Astrocyte (in vitro differentiated cells and primary cell): ENCODE data around the gene PLEKHG1. TPM values are rescaled to one million over a fixed set of nuclear protein-coding genes. Genes with fewer than 3 reads are reported as not detected.

Experiments used
- DNase-seq: peaks from one replicate; pipeline ENCODE4 v3.0.0-alpha.2; 2010; ENCODE audit warnings: low read depth
- FAIRE-seq: peaks from 2 replicates; lab custom pipeline; 2011; peaks lifted over from hg19 to GRCh38; lab: Jason Lieb, UNC
- H2AFZ ChIP-seq: 2 replicates; pipeline ENCODE4 v1.6.0; 2012; ENCODE audit warnings: low read depth, low read length, inconsistent platforms
- H3K27ac ChIP-seq: 2 replicates; pipeline ENCODE4 v1.5.1; 2011; ENCODE audit warnings: low read depth, low read length, inconsistent platforms
- H3K27me3 ChIP-seq: 2 replicates; pipeline ENCODE4 v1.6.0; 2011; ENCODE audit warnings: low read length, inconsistent platforms; ENCODE audit not compliant: insufficient read depth
- H3K36me3 ChIP-seq: 2 replicates; pipeline ENCODE4 v1.5.1; 2011; ENCODE audit warnings: low read length, inconsistent platforms; ENCODE audit not compliant: insufficient read depth
- H3K4me1 ChIP-seq: 2 replicates; pipeline ENCODE4 v1.5.1; 2011; ENCODE audit warnings: low read length, inconsistent platforms; ENCODE audit not compliant: insufficient read depth
- H3K4me2 ChIP-seq: 2 replicates; pipeline ENCODE4 v1.6.0; 2012; ENCODE audit warnings: low read length, inconsistent platforms
- H3K4me3 ChIP-seq: 2 replicates; pipeline ENCODE4 v1.5.1; 2011; ENCODE audit warnings: low read depth, mild to moderate bottlenecking, low read length, inconsistent platforms; ENCODE audit not compliant: insufficient read depth
- H3K79me2 ChIP-seq: 2 replicates; pipeline ENCODE4 v1.6.0; 2012; ENCODE audit warnings: mild to moderate bottlenecking, low read length, inconsistent platforms; ENCODE audit not compliant: insufficient read depth
- H3K9ac ChIP-seq: 2 replicates; pipeline ENCODE4 v1.6.0; 2012; ENCODE audit warnings: mild to moderate bottlenecking, low read length, inconsistent platforms
- H3K9me3 ChIP-seq: 2 replicates; pipeline ENCODE4 v1.5.1; 2012; ENCODE audit warnings: low read depth, mild to moderate bottlenecking, low read length, inconsistent platforms; ENCODE audit not compliant: insufficient read depth
- H4K20me1 ChIP-seq: 2 replicates; pipeline ENCODE4 v1.6.0; 2012; ENCODE audit warnings: low read length, inconsistent platforms; ENCODE audit not compliant: insufficient read depth
- H3K27ac Mint-ChIP-seq: one replicate; pipeline ENCODE4 v1.8.0; 2021; ENCODE audit warnings: mild to moderate bottlenecking, mixed read lengths; ENCODE audit not compliant: unreplicated experiment
- H3K27me3 Mint-ChIP-seq: one replicate; pipeline ENCODE4 v1.8.0; 2021; ENCODE audit warnings: low read depth, mixed read lengths; ENCODE audit not compliant: unreplicated experiment
- H3K36me3 Mint-ChIP-seq: one replicate; pipeline ENCODE4 v1.8.0; 2021; ENCODE audit warnings: low read depth, mixed read lengths; ENCODE audit not compliant: unreplicated experiment
- H3K4me1 Mint-ChIP-seq: one replicate; pipeline ENCODE4 v1.8.0; 2021; ENCODE audit warnings: low read depth, mixed read lengths; ENCODE audit not compliant: unreplicated experiment
- H3K4me3 Mint-ChIP-seq: one replicate; pipeline ENCODE4 v1.8.0; 2021; ENCODE audit warnings: mild to moderate bottlenecking, moderate library complexity, mixed read lengths; ENCODE audit not compliant: unreplicated experiment
- H3K9me3 Mint-ChIP-seq: one replicate; pipeline ENCODE4 v1.8.0; 2021; ENCODE audit warnings: mild to moderate bottlenecking, mixed read lengths; ENCODE audit not compliant: unreplicated experiment
- CTCF ChIP-seq: IDR thresholded peaks from 2 replicates; pipeline ENCODE4 v1.5.1; 2011; ENCODE audit warnings: low read depth, mild to moderate bottlenecking, inconsistent platforms, low read length, moderate library complexity; ENCODE audit not compliant: insufficient read depth
- EZH2 ChIP-seq: IDR thresholded peaks from 2 replicates; pipeline ENCODE4 v1.6.1; 2012; ENCODE audit warnings: mild to moderate bottlenecking, low read length, inconsistent platforms; ENCODE audit not compliant: insufficient read depth
- total RNA-seq: library from RNA; stranded (reverse); gene quantifications from 2 replicates; pipeline ENCODE4 v1.2.1, GENCODE V29; 2021

The PLEKHG1 gene
- total RNA-seq, 1 donor from 2014 or later = 12.1 TPM

DNA sequence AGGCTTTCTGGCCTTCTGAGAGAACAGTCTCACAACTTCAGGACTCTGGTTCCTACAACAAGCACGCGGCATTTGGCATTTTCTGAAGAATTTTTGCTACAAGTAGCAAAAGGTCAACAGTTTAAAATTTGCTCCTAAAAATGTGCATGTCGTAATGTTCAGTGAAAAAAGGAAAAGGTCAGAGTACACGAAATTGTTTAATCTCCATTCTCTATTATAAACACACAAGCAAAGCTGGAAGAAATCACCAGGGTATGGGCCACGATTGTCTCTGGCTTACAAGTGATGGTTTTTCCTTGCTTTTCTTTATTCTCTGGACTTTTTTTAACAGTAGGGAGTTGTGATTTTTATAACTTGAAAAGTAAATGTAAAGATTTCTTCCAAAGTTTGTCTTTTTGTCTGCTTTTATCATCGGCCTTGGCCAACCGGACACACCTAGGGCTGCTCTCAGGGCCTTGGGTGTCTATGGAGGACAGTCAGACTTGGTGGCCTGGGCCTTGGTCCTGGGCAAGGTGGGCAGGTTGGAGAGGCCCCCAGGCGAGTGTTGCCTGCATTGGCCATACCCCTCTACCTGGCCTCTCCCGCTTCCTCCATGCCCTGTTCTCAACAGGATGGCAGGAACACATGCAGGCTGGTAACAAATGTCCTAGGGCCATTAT, 32.4 kb downstream of the PLEKHG1 start:
- FAIRE-seq = no peak
- H3K9me3 Mint-ChIP-seq = no peaks in the 10 kb centered on the region

GRCh38 chr6:150632785-150633485, 33.2 kb downstream of the PLEKHG1 start:
- FAIRE-seq = no peak

More for the DNA sequence above, 32.4 kb downstream of the PLEKHG1 start:
- Histone ChIP-seq H3K4me1 (peaks cover 9% of the 10 kb centered on the region), H3K4me3 (no peak overlapping the region), H4K20me1 (no peaks in the 10 kb centered on the region), H3K9ac (no peak overlapping the region), H3K27ac (no peak overlapping the region), H2AFZ (no peak overlapping the region), H3K27me3 (no peaks in the 10 kb centered on the region), H3K4me2 (no peak overlapping the region), H3K36me3 (no peaks in the 10 kb centered on the region), H3K9me3 (no peaks in the 10 kb centered on the region), H3K79me2 (peaks cover 2% of the 10 kb centered on the region)
- TF ChIP-seq EZH2 (no peak), CTCF (no peak)
- no peak overlapping the region for H3K4me3 Mint-ChIP-seq
- DNase-seq = no peak
- H3K27me3 Mint-ChIP-seq = peaks cover 8% of the 10 kb centered on the region
- peaks cover 31% of the 10 kb centered on the region for H3K4me1 Mint-ChIP-seq
- no peak overlapping the region for H3K27ac Mint-ChIP-seq
- no peaks in the 10 kb centered on the region for H3K36me3 Mint-ChIP-seq

More at GRCh38 chr6:150632785-150633485, 33.2 kb downstream of the PLEKHG1 start:
- Mint-ChIP-seq H3K9me3 (no peaks in the 10 kb centered on the region), H3K27ac (no peak overlapping the region), H3K36me3 (no peaks in the 10 kb centered on the region), H3K27me3 (peaks cover 8% of the 10 kb centered on the region), H3K4me1 (peaks cover 24% of the 10 kb centered on the region), H3K4me3 (no peak overlapping the region)
- no peak overlapping the region for H3K9ac ChIP-seq
- H3K4me2 ChIP-seq = no peak overlapping the region
- no peak overlapping the region for H3K27ac ChIP-seq
- H3K4me1 ChIP-seq = peaks cover 6% of the 10 kb centered on the region
- no peaks in the 10 kb centered on the region for H3K36me3 ChIP-seq
- H2AFZ ChIP-seq = no peak overlapping the region
- H3K27me3 ChIP-seq = no peaks in the 10 kb centered on the region
- DNase-seq = no peak
- H3K4me3 ChIP-seq = no peak overlapping the region
- TF ChIP-seq EZH2 = no peak
- TF ChIP-seq CTCF = no peak
- H3K79me2 ChIP-seq = peaks cover 2% of the 10 kb centered on the region
- no peaks in the 10 kb centered on the region for H4K20me1 ChIP-seq
- H3K9me3 ChIP-seq = no peaks in the 10 kb centered on the region
